T-cell (primary cell): Measurements from ENCODE around the gene ARHGEF35. TPM values are rescaled to one million over a fixed set of nuclear protein-coding genes. Genes with fewer than 3 reads are reported as not detected.

Experiments used
- total RNA-seq, 35 experiments: library from RNA in 6 of 35; stranded (reverse) in 6 of 35; fragments of 120-200 nt in 1 of 35; gene quantifications; one replicate each; pipeline versions ENCODE4 v1.2.1 to v1.2.4 and lab custom pipeline; 2013 to 2026

The ARHGEF35 gene
- total RNA-seq, 5 donors from 2014 or later (not counting 1 experiment from before 2014, with no cell fraction given), result 0.98 to 2.5 (median 1.7) TPM

Other genes with a start within 250 kb of the ARHGEF35 start
- not detected for gene OR2F1, start 241.0 kb downstream of the ARHGEF35 start, total RNA-seq
- not detected for gene OR6B1, start 195.5 kb downstream of the ARHGEF35 start, total RNA-seq
- gene OR2A5, start 146.9 kb downstream of the ARHGEF35 start, total RNA-seq, result not detected
- gene OR2A25, start 126.0 kb downstream of the ARHGEF35 start, total RNA-seq, result not detected
- gene OR2A12, start 109.6 kb downstream of the ARHGEF35 start, total RNA-seq, result not detected
- not detected for gene OR2A2, start 86.2 kb downstream of the ARHGEF35 start, total RNA-seq
- not detected for gene OR2A14, start 72.7 kb downstream of the ARHGEF35 start, total RNA-seq
- 1 to 10 TPM in 3 of 5 donors, under 1 TPM in 2; 0.41 to 2.2 (median 1.0) TPM for gene CTAGE4, start 12.4 kb downstream of the ARHGEF35 start, total RNA-seq
- under 1 TPM in 2 of 5 donors, not detected in 3; 0.09 to 0.13 TPM for gene OR2A42, start 43.8 kb upstream of the ARHGEF35 start, total RNA-seq
- gene OR2A7, start 69.0 kb upstream of the ARHGEF35 start, total RNA-seq, result 1 to 10 TPM; 1.5 to 5.6 (median 2.5) TPM
- 1 to 10 TPM in 1 of 5 donors, under 1 TPM in 1, not detected in 3; 0.66 to 1.2 TPM for gene CTAGE8, start 73.5 kb upstream of the ARHGEF35 start, total RNA-seq
- gene OR2A1, start 116.6 kb upstream of the ARHGEF35 start, total RNA-seq, result not detected
- gene ARHGEF5, start 159.6 kb upstream of the ARHGEF35 start, total RNA-seq, result 1 to 10 TPM; 4.9 to 8.4 (median 5.9) TPM
- not detected for gene NOBOX, start 207.9 kb upstream of the ARHGEF35 start, total RNA-seq